Esophagus squamous epithelium (tissue), 5 donors: ENCODE measurements around the gene ATP13A1. TPM values are rescaled to one million over a fixed set of nuclear protein-coding genes. Genes with fewer than 3 reads are reported as not detected.

Source experiments
- DNase-seq: peaks from one replicate; lab custom pipeline; 2025; lab: John Stamatoyannopoulos, UW
- H3K27ac ChIP-seq, 4 donors: fragments of 200-600 bp; sonication (generic); one replicate each; pipeline ENCODE4 v1.5.1; 2016 to 2019; ENCODE audit warnings: mild to moderate bottlenecking in 1 of 4
- H3K27me3 ChIP-seq, 4 donors: fragments of 200-600 bp; sonication (generic); 1 replicate in 3 of 4; 2 replicates in 1 of 4; pipeline versions ENCODE4 v1.5.1 to v1.6.0; 2017 to 2021; ENCODE audit warnings: antibody characterized with exemption in 1 of 4
- H3K36me3 ChIP-seq, 3 donors: fragments of 200-600 bp; sonication (generic); one replicate each; pipeline ENCODE4 v1.5.1; 2016 to 2019
- H3K4me1 ChIP-seq, 3 donors: fragments of 200-600 bp; sonication (generic); one replicate each; pipeline ENCODE4 v1.5.1; 2017 to 2019
- H3K4me3 ChIP-seq, 4 donors: fragments of 200-600 bp; sonication (generic); 1 replicate in 3 of 4; 2 replicates in 1 of 4; pipeline ENCODE4 v1.5.1; 2016 to 2019; ENCODE audit warnings: mild to moderate bottlenecking in 2 of 4, moderate library complexity in 1 of 4
- H3K9me3 ChIP-seq, 3 donors: fragments of 200-600 bp; sonication (generic); one replicate each; pipeline ENCODE4 v1.5.1; 2016 to 2019
- POLR2A ChIP-seq, 4 donors: fragments of 450-650 bp; IDR thresholded peaks; one replicate each; pipeline ENCODE4 v1.6.1; 2017; ENCODE audit warnings: antibody characterized with exemption in 4 of 4, mild to moderate bottlenecking in 4 of 4, moderate library complexity in 3 of 4
- WGBS, 2 donors: methylation state at CpG; one replicate each; pipeline ENCODE4 v1.1.5; 2018; 5-methylcytosine and 5-hydroxymethylcytosine counted together
- intact Hi-C: fragments of 100-400 bp; cut with DNase I; formaldehyde crosslinking; loops from one replicate; pipeline ENCODE4 v1.15.0; 2022
- total RNA-seq, 4 donors: library from RNA; depleted of rRNA; stranded (reverse); fragments of >200 nt; gene quantifications; one replicate each; pipeline ENCODE4 v1.1.0, GENCODE V29; 2016
- TF ChIP-seq, protein P1 (sequence below), 6 experiments: fragments of 450-650 bp in 4 of 6; fragments of 200-600 bp in 2 of 6; sonication (generic) in 2 of 6; IDR thresholded peaks; one replicate each; pipeline ENCODE4 v1.5.1; 2016 to 2019; ENCODE audit warnings: antibody characterized with exemption in 6 of 6, mild to moderate bottlenecking in 4 of 6, moderate library complexity in 4 of 6
- donor health status: DM: yes; HTN: yes; CAD: no.

Gene ATP13A1
- total RNA-seq, 4 donors from 2014 or later, result 79.7 to 257 (median 153) TPM

- TF ChIP-seq POLR2A (IDR thresholded peaks at IDR 0.05), result peak in 2 of 4 donors; percentile 18 to 54
- TF ChIP-seq, protein P1, sequence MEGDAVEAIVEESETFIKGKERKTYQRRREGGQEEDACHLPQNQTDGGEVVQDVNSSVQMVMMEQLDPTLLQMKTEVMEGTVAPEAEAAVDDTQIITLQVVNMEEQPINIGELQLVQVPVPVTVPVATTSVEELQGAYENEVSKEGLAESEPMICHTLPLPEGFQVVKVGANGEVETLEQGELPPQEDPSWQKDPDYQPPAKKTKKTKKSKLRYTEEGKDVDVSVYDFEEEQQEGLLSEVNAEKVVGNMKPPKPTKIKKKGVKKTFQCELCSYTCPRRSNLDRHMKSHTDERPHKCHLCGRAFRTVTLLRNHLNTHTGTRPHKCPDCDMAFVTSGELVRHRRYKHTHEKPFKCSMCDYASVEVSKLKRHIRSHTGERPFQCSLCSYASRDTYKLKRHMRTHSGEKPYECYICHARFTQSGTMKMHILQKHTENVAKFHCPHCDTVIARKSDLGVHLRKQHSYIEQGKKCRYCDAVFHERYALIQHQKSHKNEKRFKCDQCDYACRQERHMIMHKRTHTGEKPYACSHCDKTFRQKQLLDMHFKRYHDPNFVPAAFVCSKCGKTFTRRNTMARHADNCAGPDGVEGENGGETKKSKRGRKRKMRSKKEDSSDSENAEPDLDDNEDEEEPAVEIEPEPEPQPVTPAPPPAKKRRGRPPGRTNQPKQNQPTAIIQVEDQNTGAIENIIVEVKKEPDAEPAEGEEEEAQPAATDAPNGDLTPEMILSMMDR (IDR thresholded peaks at IDR 0.05), result no peak
- intact Hi-C loops, result no loop called here
- H3K27me3 ChIP-seq, result peaks cover 0 to 9% (median 0%) of the 10 kb centered on the region in 4 donors
- WGBS, 2 donors, result 0 to 2% methylated on average over 5 to 25 of the region's 87 CpGs
- no peaks in the 10 kb centered on the region for H3K9me3 ChIP-seq
- no peak for DNase-seq
- H3K27ac ChIP-seq, result peak within 1 kb of the TSS; percentile 84 to 92 (median 89)
- peaks cover 0 to 32% (median 0%) of the 10 kb centered on the region in 3 donors for H3K36me3 ChIP-seq
- H3K4me3 ChIP-seq, result peak within 1 kb of the TSS; percentile 67 to 85 (median 72)
- peaks cover 10 to 28% (median 11%) of the 10 kb centered on the region in 3 donors for H3K4me1 ChIP-seq
Measured at GRCh38 chr19:19627621-19628500, 35.6 kb downstream of the ATP13A1 start, which contains the start of gene LPAR2. LPAR2 (minus strand) TSS chr19:19628220; CDS start chr19:19627275, 945 bp downstream.

GRCh38 chr19:19626516-19627472 is 36.7 kb downstream of the ATP13A1 start:
- TF ChIP-seq, protein P1 (IDR thresholded peaks at IDR 0.05), result no peak
- TF ChIP-seq POLR2A (IDR thresholded peaks at IDR 0.05), result no peak
- Histone ChIP-seq H3K36me3 (peaks cover 0 to 23% (median 0%) of the 10 kb centered on the region in 3 donors), H3K27ac (peak overlapping the region in 2 of 4 donors; percentile 91 to 92), H3K9me3 (no peaks in the 10 kb centered on the region), H3K4me3 (peak overlapping the region in 3 of 4 donors; percentile 67 to 85 (median 71)), H3K27me3 (peaks cover 0 to 9% (median 0%) of the 10 kb centered on the region in 4 donors), H3K4me1 (peaks cover 10 to 28% (median 11%) of the 10 kb centered on the region in 3 donors)
- DNase-seq, result no peak
- intact Hi-C loops, result no loop called here
- 87 to 91% methylated on average over 19 to 36 of the region's 48 CpGs for WGBS, 2 donors

DNA sequence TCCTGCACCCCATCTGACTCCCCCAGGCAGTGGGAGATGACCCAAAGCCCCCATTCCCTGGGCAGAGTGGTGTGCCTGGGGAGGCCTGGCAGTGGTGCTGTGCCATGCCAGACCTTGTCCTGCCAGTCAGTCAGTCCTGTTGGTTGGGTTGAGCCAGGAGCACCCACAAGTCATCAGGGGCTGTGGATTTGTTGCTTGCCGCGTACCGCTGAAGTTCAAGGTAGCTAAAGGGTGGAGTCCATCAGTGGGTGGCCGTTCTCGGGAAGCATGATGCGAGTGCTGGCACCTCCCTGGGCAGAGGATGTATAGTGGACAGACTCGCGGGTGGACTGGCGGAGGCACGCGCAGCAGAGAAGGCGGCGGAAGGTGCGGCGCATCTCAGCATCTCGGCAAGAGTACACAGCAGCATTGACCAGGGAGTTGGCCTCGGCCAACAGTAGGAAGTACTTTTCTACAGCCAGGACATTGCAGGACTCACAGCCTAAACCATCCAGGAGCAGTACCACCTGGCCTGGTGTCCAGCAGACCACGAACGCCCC is 39.4 kb downstream of the ATP13A1 start:
- intact Hi-C loops, result no loop called here

DNA sequence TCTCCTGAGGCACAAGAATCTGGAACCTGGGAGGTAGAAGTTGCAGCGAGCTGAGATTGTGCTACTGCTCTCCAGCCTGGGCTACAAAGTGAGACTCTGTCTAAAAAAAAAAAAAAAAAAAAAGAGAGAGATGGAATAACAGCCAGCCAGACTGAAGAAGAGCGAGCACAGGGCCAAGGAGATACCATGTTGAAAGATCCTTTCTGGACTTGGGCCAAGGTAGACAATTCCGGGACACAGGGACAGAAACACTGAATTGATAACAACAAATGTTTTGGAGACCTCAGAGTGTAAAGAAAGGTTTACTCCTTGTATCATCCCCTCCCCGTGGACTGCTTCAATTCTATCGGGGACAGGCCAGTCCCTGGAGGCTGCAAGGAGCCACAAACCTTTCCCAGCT is 40.1 kb downstream of the ATP13A1 start:
- TF ChIP-seq, protein P1 (IDR thresholded peaks at IDR 0.05), result no peak
- no peak for TF ChIP-seq POLR2A (IDR thresholded peaks at IDR 0.05)
- no peak for DNase-seq
- Histone ChIP-seq H3K27ac (no peak overlapping the region), H3K4me3 (no peak overlapping the region), H3K4me1 (peaks cover 10 to 31% (median 14%) of the 10 kb centered on the region in 3 donors), H3K27me3 (peaks cover 0 to 12% (median 0%) of the 10 kb centered on the region in 4 donors), H3K36me3 (peaks cover 0 to 17% (median 0%) of the 10 kb centered on the region in 3 donors), H3K9me3 (no peaks in the 10 kb centered on the region)
- 88 to 94% methylated on average over 5 of the region's 5 CpGs for WGBS, 2 donors
- intact Hi-C loops, result no loop called here

More for the DNA sequence above, 39.4 kb downstream of the ATP13A1 start:
- TF ChIP-seq POLR2A (IDR thresholded peaks at IDR 0.05), result no peak
- TF ChIP-seq, protein P1 (IDR thresholded peaks at IDR 0.05), result no peak
- no peak for DNase-seq
- peaks cover 11 to 31% (median 11%) of the 10 kb centered on the region in 3 donors for H3K4me1 ChIP-seq
- H3K4me3 ChIP-seq, result no peak overlapping the region
- H3K9me3 ChIP-seq, result no peaks in the 10 kb centered on the region
- peaks cover 0 to 17% (median 0%) of the 10 kb centered on the region in 3 donors for H3K36me3 ChIP-seq
- peaks cover 0 to 9% (median 0%) of the 10 kb centered on the region in 4 donors for H3K27me3 ChIP-seq
- 84 to 88% methylated on average over 3 to 11 of the region's 19 CpGs for WGBS, 2 donors
- no peak overlapping the region for H3K27ac ChIP-seq
